Measurements from ENCODE around the gene LAMB1.

Gene LAMB1

DNA sequence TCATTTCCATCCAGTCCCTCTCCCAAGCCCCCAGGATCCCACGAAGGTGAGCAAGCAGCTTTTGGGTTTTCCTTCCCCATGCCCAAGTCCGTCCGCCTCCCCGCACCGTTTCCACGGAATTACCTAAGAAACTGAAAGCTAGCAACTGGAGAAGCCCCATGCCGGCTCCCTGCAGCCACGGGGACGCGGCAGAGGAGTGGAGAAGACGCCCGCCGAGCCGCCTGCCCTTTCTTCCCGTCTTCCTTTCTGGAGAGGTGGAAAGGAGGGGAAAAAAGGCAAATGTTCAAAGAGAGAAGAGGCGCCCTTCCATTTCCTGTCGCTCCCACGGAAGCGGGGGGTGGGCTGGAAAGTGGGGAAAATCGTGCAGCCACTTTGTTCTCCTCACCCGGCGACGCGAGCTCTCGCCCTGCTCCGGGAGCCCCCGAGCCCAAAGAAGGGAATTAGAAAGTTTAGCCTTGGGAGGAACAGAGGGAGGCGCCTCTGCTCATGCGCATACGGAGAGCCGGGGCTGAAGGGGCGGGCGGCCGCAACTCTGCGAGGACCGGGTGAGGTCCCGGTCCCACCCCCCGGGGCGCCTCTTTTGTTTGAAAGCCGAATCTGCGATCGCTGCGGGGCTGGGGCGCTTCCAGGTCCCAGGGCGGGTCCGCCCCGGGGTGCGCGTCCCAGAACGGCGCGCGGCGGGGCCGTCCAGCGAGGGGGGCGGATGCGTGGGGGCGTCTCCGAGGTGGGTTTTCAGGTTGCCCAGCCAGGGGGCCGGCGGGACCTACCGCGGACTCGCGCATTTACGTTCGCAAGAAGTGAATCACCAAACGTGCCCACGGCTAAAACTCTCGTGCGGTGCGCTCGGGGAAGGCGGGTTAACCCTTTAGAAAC is at the start of gene LAMB1:
Gene LAMB1, minus strand, starts transcription at position 436 of the 873 bp plus-strand sequence. Its CDS starts 276 bp downstream, at position 160.
- no peak for DNase-seq (ENCODE audit: low read depth, low spot score)
- TF ChIP-seq, protein P1, sequence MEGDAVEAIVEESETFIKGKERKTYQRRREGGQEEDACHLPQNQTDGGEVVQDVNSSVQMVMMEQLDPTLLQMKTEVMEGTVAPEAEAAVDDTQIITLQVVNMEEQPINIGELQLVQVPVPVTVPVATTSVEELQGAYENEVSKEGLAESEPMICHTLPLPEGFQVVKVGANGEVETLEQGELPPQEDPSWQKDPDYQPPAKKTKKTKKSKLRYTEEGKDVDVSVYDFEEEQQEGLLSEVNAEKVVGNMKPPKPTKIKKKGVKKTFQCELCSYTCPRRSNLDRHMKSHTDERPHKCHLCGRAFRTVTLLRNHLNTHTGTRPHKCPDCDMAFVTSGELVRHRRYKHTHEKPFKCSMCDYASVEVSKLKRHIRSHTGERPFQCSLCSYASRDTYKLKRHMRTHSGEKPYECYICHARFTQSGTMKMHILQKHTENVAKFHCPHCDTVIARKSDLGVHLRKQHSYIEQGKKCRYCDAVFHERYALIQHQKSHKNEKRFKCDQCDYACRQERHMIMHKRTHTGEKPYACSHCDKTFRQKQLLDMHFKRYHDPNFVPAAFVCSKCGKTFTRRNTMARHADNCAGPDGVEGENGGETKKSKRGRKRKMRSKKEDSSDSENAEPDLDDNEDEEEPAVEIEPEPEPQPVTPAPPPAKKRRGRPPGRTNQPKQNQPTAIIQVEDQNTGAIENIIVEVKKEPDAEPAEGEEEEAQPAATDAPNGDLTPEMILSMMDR (IDR thresholded peaks at IDR 0.05; ENCODE audit: insufficient read depth, low read length, missing control alignments): no peak
- CTCF ChIA-PET: interaction anchor here (0.7 to 5.8 kb wide), 4 partner anchors 9 to 141 kb away, joined by 3 to 32 read pairs (median 4); no protein-coding TSS in a partner anchor
- POLR2A ChIA-PET: interaction anchor here (1.3 to 2.9 kb wide), 2 partner anchors 12 to 135 kb away, joined by 4 to 12 read pairs; no protein-coding TSS in a partner anchor
- H3K4me3 ChIP-seq (ENCODE audit: low read depth, low read length): peak within 1 kb of the TSS; percentile 82

DNA sequence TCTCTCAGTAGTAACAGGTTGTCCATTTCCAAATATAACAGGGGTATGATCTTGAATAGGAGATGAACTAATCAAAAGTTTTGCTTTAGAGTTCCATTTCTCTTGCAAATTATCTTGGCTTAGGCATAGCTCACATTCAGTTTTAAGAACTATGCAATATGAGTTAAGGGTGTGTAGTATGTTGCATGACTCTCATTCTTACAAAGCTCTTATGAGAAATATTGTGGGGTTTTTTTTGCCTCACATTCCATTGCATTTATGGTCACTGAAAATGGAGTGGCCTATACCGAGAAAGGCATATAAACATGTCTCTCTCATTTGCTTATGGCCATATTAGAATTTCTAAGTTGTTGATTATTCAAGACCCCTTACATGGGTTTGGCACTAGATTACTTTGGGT is 48.5 kb upstream of the LAMB1 start:
- ChIA-PET CTCF (no interaction called here), POLR2A (no interaction called here)
- TF ChIP-seq, protein P1 (IDR thresholded peaks at IDR 0.05; ENCODE audit: insufficient read depth, low read length, missing control alignments): no peak
- no peak overlapping the region for H3K4me3 ChIP-seq (ENCODE audit: low read depth, low read length)
- no peak for DNase-seq (ENCODE audit: low read depth, low spot score)

DNA sequence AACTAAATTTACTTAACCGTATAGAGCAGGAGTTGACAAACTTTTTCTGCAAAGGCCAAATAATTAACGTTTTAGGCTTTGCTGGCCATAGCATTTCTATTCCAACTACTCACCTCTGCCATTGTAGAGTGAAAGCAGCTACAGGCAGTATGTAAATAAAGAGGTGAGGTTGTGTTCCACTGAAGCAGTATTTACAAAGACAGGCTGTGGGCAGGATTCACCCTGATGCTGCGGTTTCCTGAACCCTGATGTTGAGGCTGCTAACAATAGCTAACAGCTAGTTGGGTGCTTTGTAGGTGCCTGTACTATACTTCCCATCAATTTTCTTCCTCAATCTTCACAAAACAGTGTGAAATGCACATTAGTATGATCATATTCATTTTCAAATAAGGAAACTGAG is 47.0 kb upstream of the LAMB1 start:
- DNase-seq (ENCODE audit: low read depth, low spot score): no peak
- ChIA-PET CTCF (no interaction called here), POLR2A (no interaction called here)
- H3K4me3 ChIP-seq (ENCODE audit: low read depth, low read length): no peak overlapping the region
- TF ChIP-seq, protein P1 (IDR thresholded peaks at IDR 0.05; ENCODE audit: insufficient read depth, low read length, missing control alignments): no peak

DNA sequence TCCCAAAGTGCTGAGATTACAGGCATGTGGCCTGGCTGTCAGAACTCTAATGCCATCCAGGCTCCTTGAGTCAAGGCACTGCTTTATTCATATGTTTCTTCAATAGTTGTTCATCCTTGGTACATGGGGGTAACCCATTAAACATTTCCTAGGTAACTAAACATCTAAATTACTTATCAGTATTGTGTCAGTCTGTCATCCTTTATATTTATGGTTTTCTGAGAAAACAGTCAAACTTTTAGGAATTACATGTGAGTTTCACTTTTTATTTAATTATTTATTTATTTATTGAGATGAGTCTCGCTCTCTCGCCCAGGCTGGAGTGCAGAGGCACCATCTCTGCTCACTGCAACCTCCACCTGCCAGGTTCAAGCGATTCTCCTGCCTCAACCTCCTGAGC is 45.5 kb upstream of the LAMB1 start:
- ChIA-PET POLR2A (no interaction called here), CTCF (no interaction called here)
- DNase-seq (ENCODE audit: low read depth, low spot score): no peak

DNA sequence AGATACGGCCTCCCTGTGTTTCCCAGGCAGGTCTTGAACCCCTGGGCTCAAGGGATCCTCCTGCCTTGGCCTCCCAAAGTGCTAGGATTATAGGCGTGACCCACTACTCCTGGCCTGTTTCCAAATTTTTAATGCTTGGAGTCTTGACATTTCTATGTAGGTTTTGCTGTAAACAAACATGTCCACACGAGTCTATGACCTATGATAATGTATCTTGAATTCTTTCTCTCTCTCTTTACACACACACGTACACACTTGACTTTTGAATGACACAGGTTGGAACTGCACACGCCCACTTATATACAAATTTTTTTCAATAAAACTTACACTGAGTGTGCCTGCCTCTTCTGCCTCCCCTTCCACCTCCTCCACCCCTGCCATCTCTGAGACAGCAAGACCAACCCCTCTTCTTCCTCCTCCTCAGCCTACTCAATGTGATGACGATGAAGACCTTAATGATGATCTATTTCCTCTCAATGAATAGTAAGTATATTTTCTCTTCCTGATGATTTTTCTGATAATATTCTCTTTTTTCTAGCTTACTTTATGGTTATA is 44.1 kb upstream of the LAMB1 start:
- CTCF ChIA-PET: interaction anchor here (0.6 kb wide), 1 partner anchor 11 kb away, joined by 3 read pairs; no protein-coding TSS in a partner anchor
- TF ChIP-seq, protein P1 (IDR thresholded peaks at IDR 0.05; ENCODE audit: insufficient read depth, low read length, missing control alignments): no peak
- DNase-seq (ENCODE audit: low read depth, low spot score): no peak
- POLR2A ChIA-PET: no interaction called here
- H3K4me3 ChIP-seq (ENCODE audit: low read depth, low read length): no peak overlapping the region

More for the DNA sequence above, 45.5 kb upstream of the LAMB1 start:
- H3K4me3 ChIP-seq (ENCODE audit: low read depth, low read length): no peak overlapping the region
- TF ChIP-seq, protein P1 (IDR thresholded peaks at IDR 0.05; ENCODE audit: insufficient read depth, low read length, missing control alignments): no peak

DNA sequence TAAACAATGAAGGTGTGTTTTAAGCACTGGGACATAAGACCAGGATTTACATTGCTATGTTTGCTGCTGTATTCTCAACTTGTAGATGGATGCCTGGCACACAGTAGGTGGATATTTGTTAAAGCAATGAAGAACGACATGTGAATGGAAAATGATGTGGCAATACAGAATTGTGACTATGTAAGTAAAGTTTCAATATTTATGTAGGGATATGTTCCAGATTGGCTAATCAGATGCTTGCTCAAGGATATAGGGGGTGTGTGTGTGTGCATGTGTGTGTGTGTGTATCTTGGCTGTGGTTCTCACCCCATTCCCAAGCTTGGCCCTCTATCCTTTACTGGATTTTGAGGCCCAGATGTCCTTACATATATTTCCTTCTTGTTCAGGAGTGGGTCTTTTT is 42.7 kb upstream of the LAMB1 start:
- ChIA-PET POLR2A (no interaction called here), CTCF (interaction anchor here (1.5 kb wide), 1 partner anchor 52 kb away, joined by 3 read pairs; no protein-coding TSS in a partner anchor)
- DNase-seq (ENCODE audit: low read depth, low spot score): no peak
- TF ChIP-seq, protein P1 (IDR thresholded peaks at IDR 0.05; ENCODE audit: insufficient read depth, low read length, missing control alignments): no peak
- no peak overlapping the region for H3K4me3 ChIP-seq (ENCODE audit: low read depth, low read length)
